Kidney tubule cell (primary cell): ENCODE data around the gene ITGA4.
"Not testable (repeated sequence)": the region's sequence is repeated elsewhere in the genome, so short reads cannot be mapped to it uniquely, and the experiment has no call there.

Source experiments
- DNase-seq: peaks from one replicate; pipeline ENCODE4 v3.0.0-alpha.2; 2018; ENCODE audit warnings: low spot score

The ITGA4 gene

DNA sequence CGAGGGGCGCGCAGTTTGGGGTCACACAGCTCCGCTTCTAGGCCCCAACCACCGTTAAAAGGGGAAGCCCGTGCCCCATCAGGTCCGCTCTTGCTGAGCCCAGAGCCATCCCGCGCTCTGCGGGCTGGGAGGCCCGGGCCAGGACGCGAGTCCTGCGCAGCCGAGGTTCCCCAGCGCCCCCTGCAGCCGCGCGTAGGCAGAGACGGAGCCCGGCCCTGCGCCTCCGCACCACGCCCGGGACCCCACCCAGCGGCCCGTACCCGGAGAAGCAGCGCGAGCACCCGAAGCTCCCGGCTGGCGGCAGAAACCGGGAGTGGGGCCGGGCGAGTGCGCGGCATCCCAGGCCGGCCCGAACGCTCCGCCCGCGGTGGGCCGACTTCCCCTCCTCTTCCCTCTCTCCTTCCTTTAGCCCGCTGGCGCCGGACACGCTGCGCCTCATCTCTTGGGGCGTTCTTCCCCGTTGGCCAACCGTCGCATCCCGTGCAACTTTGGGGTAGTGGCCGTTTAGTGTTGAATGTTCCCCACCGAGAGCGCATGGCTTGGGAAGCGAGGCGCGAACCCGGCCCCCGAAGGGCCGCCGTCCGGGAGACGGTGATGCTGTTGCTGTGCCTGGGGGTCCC, at the start of gene ITGA4:
ITGA4 (plus strand) TSS at position 266 of the 620 bp plus-strand sequence; CDS start at position 535, 269 bp downstream.
- DNase-seq, result peak; percentile 54

GRCh38 chr2:181408861-181409260, 48.3 kb upstream of the ITGA4 start:
- DNase-seq, result no peak

GRCh38 chr2:181411105-181411849, 45.9 kb upstream of the ITGA4 start:
- no peak for DNase-seq

- no peak for DNase-seq
Measured at GRCh38 chr2:181419129-181419855, 37.9 kb upstream of the ITGA4 start.

- DNase-seq, result no peak
Measured at GRCh38 chr2:181420259-181421130, 36.7 kb upstream of the ITGA4 start.

GRCh38 chr2:181421131-181421458, 36.1 kb upstream of the ITGA4 start:
- no peak for DNase-seq

- DNase-seq, result no peak
Measured at GRCh38 chr2:181421464-181421863, 35.7 kb upstream of the ITGA4 start.

DNA sequence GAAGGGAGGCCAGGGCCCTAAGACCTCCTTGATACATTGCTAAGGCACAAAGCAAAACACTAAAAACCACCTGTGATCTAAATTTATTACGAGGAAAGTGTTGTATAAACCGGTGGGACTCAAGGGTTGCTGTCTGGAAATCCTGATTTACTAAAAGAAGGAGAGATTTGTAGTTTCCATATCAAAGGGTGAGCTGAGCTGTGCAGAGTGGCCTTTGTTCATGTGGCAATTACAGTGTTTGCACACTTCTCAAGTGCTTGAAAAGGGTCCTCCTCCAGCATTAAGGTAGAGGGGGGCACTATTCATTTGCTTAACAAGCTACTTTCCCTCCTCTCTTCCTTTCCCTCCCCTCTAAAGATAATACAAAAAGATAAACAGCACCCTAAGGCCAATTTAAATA, 30.5 kb upstream of the ITGA4 start:
- no peak for DNase-seq

GRCh38 chr2:181430406-181431118, 26.6 kb upstream of the ITGA4 start:
- peak; percentile 15 for DNase-seq

DNA sequence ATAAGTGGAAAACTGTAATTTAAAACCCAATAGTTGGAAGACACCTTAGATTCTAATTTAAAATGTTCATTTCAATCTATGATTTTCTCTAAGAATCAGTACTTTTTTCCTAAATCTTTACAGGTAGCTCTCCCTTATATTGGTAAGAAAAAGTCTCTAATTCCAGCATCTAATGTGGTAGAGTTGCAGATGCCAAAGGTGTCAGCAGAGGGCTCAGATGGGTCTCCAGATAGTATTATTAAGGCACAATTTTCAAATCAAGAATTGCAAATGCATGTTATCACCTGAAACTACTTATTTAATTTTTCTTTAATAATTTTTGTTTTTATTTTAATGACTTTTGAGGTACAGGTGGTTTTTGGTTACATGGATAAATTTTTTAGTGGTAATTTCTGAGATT, 25.5 kb upstream of the ITGA4 start:
- DNase-seq, result no peak

DNA sequence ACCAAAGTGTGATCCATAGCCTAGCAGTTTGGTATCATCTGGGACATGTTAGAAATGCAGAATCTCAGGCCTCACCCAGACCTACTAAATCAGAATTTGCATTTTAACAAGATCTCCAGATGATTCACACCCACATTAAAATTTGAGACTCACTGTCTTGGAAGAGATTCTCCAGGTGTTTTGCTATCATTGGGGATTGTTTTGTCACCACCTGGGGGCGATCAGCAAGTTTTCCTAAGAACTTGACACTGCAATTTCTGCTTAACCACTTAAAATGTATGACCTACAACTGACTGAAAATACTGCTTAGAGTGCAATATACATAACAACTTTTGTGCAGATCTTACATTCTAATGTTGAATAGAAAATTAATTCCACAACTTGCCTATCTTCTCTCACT, 18.9 kb upstream of the ITGA4 start:
- DNase-seq, result no peak

DNA sequence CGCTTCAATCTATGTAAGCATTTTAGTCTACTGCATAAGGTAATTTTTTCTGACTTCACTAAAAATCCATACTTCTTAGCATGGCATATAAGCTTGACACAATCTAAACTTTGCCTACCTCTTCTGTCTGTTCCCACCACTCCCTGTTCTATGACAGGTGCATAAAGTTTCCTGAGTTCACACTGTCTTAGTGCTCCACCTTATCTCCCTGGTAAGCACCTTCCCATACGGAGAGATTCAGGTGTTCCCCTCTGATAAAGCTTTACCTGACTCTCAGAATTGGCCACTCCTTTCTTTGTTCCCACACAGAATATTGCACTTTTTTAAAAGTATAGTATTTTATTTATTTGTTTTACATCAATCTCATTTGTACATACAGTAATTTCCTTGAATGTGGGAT, 16.8 kb upstream of the ITGA4 start:
- DNase-seq, result no peak

GRCh38 chr2:181440919-181441318, 16.3 kb upstream of the ITGA4 start:
- no peak for DNase-seq

DNA sequence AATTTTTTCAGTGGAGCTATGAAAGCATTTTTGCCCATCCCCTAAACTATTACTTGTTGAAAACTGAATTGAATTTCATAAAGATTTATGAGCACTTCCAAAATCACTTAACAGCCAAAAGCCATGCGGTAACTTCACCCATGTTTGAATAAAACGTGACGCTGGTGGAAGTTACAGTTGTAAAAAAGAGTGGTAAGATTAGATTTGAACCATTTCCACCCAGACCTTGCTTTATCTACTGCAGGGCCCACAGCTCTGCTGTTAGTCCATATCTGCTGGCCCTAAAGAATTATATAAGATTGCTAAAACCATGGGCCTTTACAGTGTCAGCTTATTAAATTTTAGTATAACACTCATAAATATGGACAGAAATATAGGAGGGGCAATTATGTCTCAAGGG, 15.5 kb upstream of the ITGA4 start:
- DNase-seq, result no peak

- no peak for DNase-seq
Measured at GRCh38 chr2:181444654-181445053, 12.5 kb upstream of the ITGA4 start.

- DNase-seq, result no peak
Measured at GRCh38 chr2:181446985-181447384, 10.2 kb upstream of the ITGA4 start.

- DNase-seq, result not testable (repeated sequence)
Measured at GRCh38 chr2:181449278-181449677, 7.9 kb upstream of the ITGA4 start.

GRCh38 chr2:181454686-181455450, 2.3 kb upstream of the ITGA4 start:
- DNase-seq, result no peak

DNA sequence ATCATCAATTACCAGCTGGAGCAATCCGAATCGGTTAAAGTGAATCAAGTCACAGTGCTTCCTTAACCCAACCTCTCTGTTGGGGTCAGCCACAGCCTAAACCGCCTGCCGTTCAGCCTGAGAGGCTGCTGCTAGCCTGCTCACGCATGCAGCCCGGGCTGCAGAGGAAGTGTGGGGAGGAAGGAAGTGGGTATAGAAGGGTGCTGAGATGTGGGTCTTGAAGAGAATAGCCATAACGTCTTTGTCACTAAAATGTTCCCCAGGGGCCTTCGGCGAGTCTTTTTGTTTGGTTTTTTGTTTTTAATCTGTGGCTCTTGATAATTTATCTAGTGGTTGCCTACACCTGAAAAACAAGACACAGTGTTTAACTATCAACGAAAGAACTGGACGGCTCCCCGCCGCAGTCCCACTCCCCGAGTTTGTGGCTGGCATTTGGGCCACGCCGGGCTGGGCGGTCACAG, 496 bp upstream of the ITGA4 start:
- peak; percentile 25 for DNase-seq

DNA sequence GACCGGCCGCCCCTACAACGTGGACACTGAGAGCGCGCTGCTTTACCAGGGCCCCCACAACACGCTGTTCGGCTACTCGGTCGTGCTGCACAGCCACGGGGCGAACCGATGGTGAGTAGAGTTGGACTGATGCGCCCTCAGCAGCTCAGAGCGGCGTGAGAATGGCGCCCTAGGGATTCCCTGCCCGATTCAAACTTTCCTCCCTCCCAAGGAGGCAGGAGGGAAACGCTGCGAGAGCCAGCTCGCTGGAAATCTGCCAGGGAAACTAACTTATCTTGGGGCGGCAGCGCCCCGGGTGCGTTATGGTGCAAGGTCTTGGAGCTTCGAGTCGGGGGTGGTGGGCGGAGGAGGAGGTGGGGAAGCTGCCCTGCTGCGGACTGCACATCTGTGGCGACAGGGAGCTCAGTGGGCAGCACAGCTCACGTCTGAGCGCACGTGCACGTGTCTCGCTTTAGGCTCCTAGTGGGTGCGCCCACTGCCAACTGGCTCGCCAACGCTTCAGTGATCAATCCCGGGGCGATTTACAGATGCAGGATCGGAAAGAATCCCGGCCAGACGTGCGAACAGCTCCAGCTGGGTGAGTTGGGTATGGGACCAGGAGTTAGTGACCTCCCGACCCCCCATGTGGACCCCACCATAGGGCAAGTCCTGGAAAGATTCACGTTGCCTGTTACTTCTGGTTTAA, 697 bp downstream of the ITGA4 start:
- DNase-seq, result no peak
